ENCODE data around the gene WWOX. TPM values are rescaled to one million over a fixed set of nuclear protein-coding genes. Genes with fewer than 3 reads are reported as not detected.

The WWOX gene
- total RNA-seq, 1 donor from 2014 or later, result 19.2 TPM

DNA sequence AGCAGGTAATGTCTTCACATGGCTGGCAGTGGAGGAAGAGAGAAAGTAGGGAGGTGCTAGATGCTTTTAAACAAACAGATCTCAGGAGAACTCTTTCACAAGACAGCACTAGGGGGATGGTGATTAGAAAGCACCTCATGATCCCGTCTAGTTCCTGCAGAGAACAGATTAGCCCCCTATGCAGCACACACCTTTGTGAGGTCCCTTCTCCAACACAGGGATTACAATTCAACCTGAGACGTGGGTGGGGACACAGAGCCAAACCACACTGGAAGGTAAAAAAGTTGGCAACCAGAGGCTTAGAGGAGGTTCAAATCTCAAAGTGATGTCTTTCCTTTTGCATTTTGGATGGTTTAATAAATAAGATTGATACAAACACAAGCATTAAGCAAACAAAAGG, 394.7 kb downstream of the WWOX start:
- Histone ChIP-seq H3K4me1 (no peaks in the 10 kb centered on the region), H3K9me3 (no peaks in the 10 kb centered on the region), H3K4me3 (no peak overlapping the region), H3K27ac (no peak overlapping the region), H3K27me3 (ENCODE audit: low read depth) (no peaks in the 10 kb centered on the region), H3K36me3 (no peaks in the 10 kb centered on the region)
- ATAC-seq (no peak), DNase-seq (no peak)
- TF ChIP-seq, protein P1, sequence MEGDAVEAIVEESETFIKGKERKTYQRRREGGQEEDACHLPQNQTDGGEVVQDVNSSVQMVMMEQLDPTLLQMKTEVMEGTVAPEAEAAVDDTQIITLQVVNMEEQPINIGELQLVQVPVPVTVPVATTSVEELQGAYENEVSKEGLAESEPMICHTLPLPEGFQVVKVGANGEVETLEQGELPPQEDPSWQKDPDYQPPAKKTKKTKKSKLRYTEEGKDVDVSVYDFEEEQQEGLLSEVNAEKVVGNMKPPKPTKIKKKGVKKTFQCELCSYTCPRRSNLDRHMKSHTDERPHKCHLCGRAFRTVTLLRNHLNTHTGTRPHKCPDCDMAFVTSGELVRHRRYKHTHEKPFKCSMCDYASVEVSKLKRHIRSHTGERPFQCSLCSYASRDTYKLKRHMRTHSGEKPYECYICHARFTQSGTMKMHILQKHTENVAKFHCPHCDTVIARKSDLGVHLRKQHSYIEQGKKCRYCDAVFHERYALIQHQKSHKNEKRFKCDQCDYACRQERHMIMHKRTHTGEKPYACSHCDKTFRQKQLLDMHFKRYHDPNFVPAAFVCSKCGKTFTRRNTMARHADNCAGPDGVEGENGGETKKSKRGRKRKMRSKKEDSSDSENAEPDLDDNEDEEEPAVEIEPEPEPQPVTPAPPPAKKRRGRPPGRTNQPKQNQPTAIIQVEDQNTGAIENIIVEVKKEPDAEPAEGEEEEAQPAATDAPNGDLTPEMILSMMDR (IDR thresholded peaks at IDR 0.05), result no peak
- intact Hi-C loops (cut with DNase I), result no loop called here

DNA sequence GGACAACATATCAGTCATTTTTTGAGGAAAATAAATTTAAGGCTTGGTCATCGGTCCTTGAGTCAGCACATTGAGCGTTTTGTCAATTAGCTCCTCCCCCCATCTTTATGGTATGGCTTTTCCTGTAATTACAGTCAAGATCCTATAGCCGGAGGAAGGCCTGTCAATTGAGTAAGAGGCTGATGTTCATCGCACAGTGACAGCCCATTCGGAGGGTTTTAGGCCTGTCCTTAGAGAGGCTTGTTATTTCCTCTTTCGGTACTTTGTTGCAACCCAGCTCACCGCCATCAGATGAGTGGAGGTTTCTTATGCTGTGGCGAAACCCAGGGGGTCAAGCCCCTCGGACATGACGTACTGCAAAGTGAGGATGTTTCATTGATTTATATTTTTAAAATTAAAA, 395.2 kb downstream of the WWOX start:
- H3K4me1 ChIP-seq, result no peaks in the 10 kb centered on the region
- H3K36me3 ChIP-seq, result no peaks in the 10 kb centered on the region
- ATAC-seq, result no peak
- no peak overlapping the region for H3K27ac ChIP-seq
- H3K27me3 ChIP-seq (ENCODE audit: low read depth), result no peaks in the 10 kb centered on the region
- TF ChIP-seq, protein P1 (IDR thresholded peaks at IDR 0.05), result no peak
- H3K9me3 ChIP-seq, result no peaks in the 10 kb centered on the region
- H3K4me3 ChIP-seq, result no peak overlapping the region
- DNase-seq, result no peak
- intact Hi-C loops (cut with DNase I), result no loop called here

DNA sequence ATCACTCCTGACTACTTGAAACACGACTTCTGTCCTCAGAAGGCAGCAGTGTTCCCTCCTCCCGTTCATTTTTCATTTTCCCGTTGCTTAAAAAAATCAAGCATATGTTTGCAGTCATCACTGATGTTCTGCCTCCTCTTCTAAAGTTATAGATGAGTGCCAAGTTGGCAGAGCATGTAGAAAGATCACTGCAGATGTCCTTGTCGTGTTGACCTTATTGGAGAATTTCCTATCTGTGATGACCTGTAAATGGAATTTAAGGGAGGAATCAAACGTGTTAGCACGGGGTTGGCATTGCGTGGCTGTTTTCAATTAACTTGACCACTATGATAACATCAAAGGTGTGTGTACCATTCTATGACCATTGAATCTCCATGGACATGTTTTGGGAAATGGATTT, 396.7 kb downstream of the WWOX start:
- Histone ChIP-seq H3K36me3 (no peaks in the 10 kb centered on the region), H3K4me3 (no peak overlapping the region), H3K9me3 (no peaks in the 10 kb centered on the region), H3K27me3 (ENCODE audit: low read depth) (no peaks in the 10 kb centered on the region), H3K27ac (no peak overlapping the region), H3K4me1 (no peaks in the 10 kb centered on the region)
- intact Hi-C loops (cut with DNase I), result no loop called here
- TF ChIP-seq, protein P1 (IDR thresholded peaks at IDR 0.05), result no peak
- ATAC-seq, result no peak
- no peak for DNase-seq

DNA sequence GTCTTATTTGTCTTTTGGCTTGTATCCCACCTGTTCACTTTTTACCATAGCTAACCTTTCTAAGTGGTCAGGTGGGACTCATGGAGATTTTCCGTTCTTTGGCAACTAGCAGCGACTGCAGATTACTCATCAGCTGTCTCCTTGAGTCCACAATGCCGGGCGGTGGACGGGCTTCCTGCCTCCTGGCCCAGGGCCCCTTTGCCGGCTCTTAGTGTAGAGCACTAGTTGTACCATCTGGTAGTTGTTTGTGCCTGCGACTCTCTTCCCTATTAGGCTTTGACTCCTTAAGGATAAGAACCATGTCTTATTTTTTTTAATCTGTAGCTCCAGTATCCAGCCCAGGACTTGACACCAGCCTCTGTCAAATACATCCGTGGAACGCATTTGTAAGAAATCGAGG, 399.9 kb downstream of the WWOX start:
- TF ChIP-seq, protein P1 (IDR thresholded peaks at IDR 0.05), result no peak
- no peak for ATAC-seq
- no peak overlapping the region for H3K4me3 ChIP-seq
- H3K9me3 ChIP-seq, result no peaks in the 10 kb centered on the region
- H3K36me3 ChIP-seq, result no peaks in the 10 kb centered on the region
- H3K4me1 ChIP-seq, result peaks cover 7% of the 10 kb centered on the region
- H3K27me3 ChIP-seq (ENCODE audit: low read depth), result no peaks in the 10 kb centered on the region
- H3K27ac ChIP-seq, result no peak overlapping the region
- intact Hi-C loops (cut with DNase I), result no loop called here
- DNase-seq, result no peak

DNA sequence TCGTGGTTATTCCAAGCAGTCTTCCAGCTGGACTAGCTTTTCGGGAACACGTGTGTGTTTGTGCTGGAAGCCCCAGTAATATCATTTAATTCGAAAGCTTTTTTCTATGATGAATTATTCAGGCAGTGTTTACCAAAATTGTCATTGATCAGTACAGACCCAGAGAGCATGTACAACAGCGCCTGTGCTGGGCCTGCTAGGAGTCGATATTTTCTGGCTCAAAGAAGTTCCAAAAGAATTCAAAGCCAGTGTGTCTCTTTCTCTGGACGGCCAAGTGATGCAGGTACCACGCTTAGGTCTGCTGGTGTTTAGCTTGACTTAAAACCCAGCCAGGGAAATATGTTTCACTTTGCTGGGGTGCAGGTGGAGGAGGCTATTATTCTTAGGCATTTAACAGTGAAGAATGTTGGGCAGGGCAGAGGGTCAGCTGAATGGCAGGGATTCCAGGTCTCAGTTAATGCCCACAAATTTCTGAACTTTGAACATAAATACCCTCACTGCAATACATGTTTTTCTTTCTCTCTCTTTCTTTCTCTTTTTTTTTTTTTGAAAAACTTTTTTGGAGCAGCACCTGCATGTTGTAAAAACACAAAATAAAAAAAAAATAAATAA, 401.3 kb downstream of the WWOX start:
- H3K9me3 ChIP-seq, result no peaks in the 10 kb centered on the region
- H3K27ac ChIP-seq, result no peak overlapping the region
- DNase-seq (no peak), ATAC-seq (no peak)
- peaks cover 20% of the 10 kb centered on the region for H3K4me1 ChIP-seq
- no peaks in the 10 kb centered on the region for H3K27me3 ChIP-seq (ENCODE audit: low read depth)
- intact Hi-C loops (cut with DNase I), result no loop called here
- H3K36me3 ChIP-seq, result no peaks in the 10 kb centered on the region
- TF ChIP-seq, protein P1 (IDR thresholded peaks at IDR 0.05), result no peak
- H3K4me3 ChIP-seq, result no peak overlapping the region

Data from lower lobe of right lung (tissue), 2 donors.